Activated naive CD4-positive, alpha-beta T cell treated with anti-CD3 and anti-CD28 coated beads, Interleukin-2, amount 50 U/mL, for 24 hours (primary cell): ENCODE measurements around the gene CAPN2.

Source experiments
- H3K27ac Mint-ChIP-seq: one replicate; pipeline ENCODE4 v1.8.0; 2021; ENCODE audit warnings: mild to moderate bottlenecking, mixed read lengths
- H3K27me3 Mint-ChIP-seq: one replicate; pipeline ENCODE4 v1.8.0; 2021; ENCODE audit warnings: mixed read lengths
- H3K36me3 Mint-ChIP-seq: one replicate; pipeline ENCODE4 v1.8.0; 2021; ENCODE audit warnings: mixed read lengths
- H3K4me1 Mint-ChIP-seq: one replicate; pipeline ENCODE4 v1.8.0; 2021; ENCODE audit warnings: mixed read lengths
- H3K4me3 Mint-ChIP-seq: one replicate; pipeline ENCODE4 v1.8.0; 2021; ENCODE audit warnings: mild to moderate bottlenecking, mixed read lengths
- H3K9me3 Mint-ChIP-seq: one replicate; pipeline ENCODE4 v1.8.0; 2021; ENCODE audit warnings: mixed read lengths

CAPN2 gene

DNA sequence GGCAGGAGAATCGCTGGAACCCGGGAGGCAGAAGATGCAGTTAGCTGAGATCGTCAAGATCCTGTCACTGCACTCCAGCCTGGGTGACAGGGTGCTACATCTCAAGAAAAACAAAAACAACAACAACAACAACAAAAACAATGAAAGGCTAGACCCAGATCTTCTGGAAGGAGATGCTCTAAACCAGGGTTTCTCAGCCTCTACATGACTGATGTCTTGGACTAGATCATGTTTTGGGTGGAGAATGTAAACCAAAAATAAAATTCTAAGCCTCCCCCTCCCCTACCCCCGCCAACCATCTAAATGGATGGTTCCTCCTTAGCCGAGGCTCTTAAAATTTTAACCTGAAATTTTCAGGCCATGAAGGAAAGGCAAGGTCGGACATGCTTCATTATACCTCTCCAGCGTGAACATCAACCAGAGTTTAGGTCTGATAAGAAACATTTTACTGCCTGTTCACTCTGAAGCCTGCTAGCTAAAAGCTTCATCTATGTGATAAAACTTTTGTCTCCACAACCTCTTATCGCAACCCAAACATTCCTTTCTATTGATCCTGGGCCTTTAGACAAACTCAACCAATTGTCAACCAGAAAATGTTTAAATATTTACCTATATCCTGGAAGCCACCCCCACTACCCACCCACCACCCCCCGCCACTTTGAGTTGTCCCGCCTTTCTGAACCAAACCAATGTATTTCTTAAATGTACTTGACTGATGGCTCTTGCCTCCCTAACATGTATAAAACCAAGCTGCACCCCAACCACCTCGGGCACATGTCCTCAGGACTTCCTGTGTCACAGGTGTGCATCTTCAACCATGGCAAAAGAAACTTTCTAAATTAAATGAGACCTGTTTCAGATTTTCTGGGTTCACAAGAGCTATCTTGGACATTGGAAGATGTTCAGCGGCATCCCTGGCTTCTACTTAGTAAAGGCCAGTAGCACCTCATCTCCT is 1.9 kb upstream of the CAPN2 start:
- H3K4me1 Mint-ChIP-seq, result peaks cover 53% of the 10 kb centered on the region
- H3K4me3 Mint-ChIP-seq, result no peak overlapping the region
- no peak overlapping the region for H3K27ac Mint-ChIP-seq
- H3K36me3 Mint-ChIP-seq, result no peaks in the 10 kb centered on the region
- H3K9me3 Mint-ChIP-seq, result no peaks in the 10 kb centered on the region
- H3K27me3 Mint-ChIP-seq, result no peaks in the 10 kb centered on the region

DNA sequence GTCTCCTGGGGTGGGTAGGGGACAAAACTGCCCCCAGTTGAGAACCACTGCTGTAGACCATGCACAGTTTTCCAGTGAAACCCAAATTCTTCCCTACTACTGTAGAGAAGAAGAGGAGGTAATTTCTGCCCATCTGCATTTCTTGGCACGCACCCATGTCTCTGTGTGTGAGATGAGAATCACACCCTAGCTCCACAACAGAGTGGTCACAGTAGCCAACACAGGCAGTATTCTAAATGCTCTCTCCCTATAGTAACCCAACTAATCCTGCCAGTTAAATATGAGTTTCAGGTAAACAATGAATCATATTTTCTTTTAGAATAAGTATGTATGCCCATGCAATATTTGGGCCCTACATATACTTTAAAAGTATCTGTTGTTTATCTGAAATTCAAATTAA is 1.2 kb upstream of the CAPN2 start:
- no peaks in the 10 kb centered on the region for H3K36me3 Mint-ChIP-seq
- peak overlapping the region; percentile 73 for H3K27ac Mint-ChIP-seq
- H3K4me3 Mint-ChIP-seq, result peak overlapping the region; percentile 74
- peaks cover 61% of the 10 kb centered on the region for H3K4me1 Mint-ChIP-seq
- H3K9me3 Mint-ChIP-seq, result no peaks in the 10 kb centered on the region
- no peaks in the 10 kb centered on the region for H3K27me3 Mint-ChIP-seq

- no peaks in the 10 kb centered on the region for H3K36me3 Mint-ChIP-seq
- peaks cover 67% of the 10 kb centered on the region for H3K4me1 Mint-ChIP-seq
- no peaks in the 10 kb centered on the region for H3K9me3 Mint-ChIP-seq
- H3K27ac Mint-ChIP-seq, result peak overlapping the region; percentile 73
- H3K27me3 Mint-ChIP-seq, result no peaks in the 10 kb centered on the region
- peak overlapping the region; percentile 74 for H3K4me3 Mint-ChIP-seq
Measured at GRCh38 chr1:223711747-223712193, 569 bp upstream of the CAPN2 start.

DNA sequence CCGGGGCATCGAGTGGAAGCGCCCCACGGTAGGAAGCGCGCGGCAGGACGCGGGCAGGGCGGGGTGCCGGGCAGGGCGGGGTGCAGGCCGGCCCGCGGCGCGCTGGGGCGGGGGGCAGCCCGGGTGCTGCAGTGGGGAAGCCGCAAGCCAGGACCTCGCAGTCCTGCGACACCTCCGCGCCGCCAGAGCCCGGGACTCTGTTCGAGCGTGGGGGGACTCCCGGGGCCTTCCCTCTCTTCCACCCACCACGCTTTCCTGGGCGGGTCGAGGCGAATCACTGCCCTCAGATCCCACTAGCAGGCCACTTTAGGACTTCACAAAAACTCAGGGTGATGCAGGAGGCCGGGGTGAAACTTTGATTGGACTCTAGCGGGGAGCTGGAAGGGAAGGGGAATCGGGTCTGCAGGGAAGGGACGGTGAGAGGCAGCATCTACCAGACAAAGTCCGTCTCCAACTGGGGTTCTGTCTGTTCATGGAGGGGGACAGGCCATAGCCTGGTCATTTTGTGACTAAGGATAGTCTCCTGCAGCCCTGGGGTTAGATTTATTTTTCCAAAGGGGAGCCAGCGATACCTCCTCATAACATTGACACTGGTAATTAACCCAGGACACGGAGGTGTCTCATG is 623 bp downstream of the CAPN2 start:
- peaks cover 73% of the 10 kb centered on the region for H3K4me1 Mint-ChIP-seq

GRCh38 chr1:223713546-223714420 is 1.4 kb downstream of the CAPN2 start:
- H3K36me3 Mint-ChIP-seq, result peaks cover 2% of the 10 kb centered on the region
- H3K27ac Mint-ChIP-seq, result peak overlapping the region; percentile 97
- H3K27me3 Mint-ChIP-seq, result no peaks in the 10 kb centered on the region
- H3K4me1 Mint-ChIP-seq, result peaks cover 81% of the 10 kb centered on the region
- no peaks in the 10 kb centered on the region for H3K9me3 Mint-ChIP-seq
- peak overlapping the region; percentile 82 for H3K4me3 Mint-ChIP-seq

More for the DNA sequence above, 623 bp downstream of the CAPN2 start:
- no peaks in the 10 kb centered on the region for H3K27me3 Mint-ChIP-seq
- H3K27ac Mint-ChIP-seq, result peak overlapping the region; percentile 78
- H3K9me3 Mint-ChIP-seq, result no peaks in the 10 kb centered on the region
- peaks cover 2% of the 10 kb centered on the region for H3K36me3 Mint-ChIP-seq
- H3K4me3 Mint-ChIP-seq, result peak overlapping the region; percentile 82

GRCh38 chr1:223714421-223714724 is 2.0 kb downstream of the CAPN2 start:
- Mint-ChIP-seq H3K27me3 (no peaks in the 10 kb centered on the region), H3K4me3 (peak overlapping the region; percentile 82), H3K27ac (no peak overlapping the region), H3K36me3 (peaks cover 2% of the 10 kb centered on the region), H3K4me1 (peaks cover 80% of the 10 kb centered on the region), H3K9me3 (no peaks in the 10 kb centered on the region)

- peak overlapping the region; percentile 72 for H3K4me3 Mint-ChIP-seq
- H3K36me3 Mint-ChIP-seq, result peaks cover 3% of the 10 kb centered on the region
- H3K9me3 Mint-ChIP-seq, result no peaks in the 10 kb centered on the region
- H3K27ac Mint-ChIP-seq, result peak overlapping the region; percentile 88
- H3K27me3 Mint-ChIP-seq, result no peaks in the 10 kb centered on the region
- peaks cover 83% of the 10 kb centered on the region for H3K4me1 Mint-ChIP-seq
Measured at GRCh38 chr1:223714849-223715603, 2.7 kb downstream of the CAPN2 start.

DNA sequence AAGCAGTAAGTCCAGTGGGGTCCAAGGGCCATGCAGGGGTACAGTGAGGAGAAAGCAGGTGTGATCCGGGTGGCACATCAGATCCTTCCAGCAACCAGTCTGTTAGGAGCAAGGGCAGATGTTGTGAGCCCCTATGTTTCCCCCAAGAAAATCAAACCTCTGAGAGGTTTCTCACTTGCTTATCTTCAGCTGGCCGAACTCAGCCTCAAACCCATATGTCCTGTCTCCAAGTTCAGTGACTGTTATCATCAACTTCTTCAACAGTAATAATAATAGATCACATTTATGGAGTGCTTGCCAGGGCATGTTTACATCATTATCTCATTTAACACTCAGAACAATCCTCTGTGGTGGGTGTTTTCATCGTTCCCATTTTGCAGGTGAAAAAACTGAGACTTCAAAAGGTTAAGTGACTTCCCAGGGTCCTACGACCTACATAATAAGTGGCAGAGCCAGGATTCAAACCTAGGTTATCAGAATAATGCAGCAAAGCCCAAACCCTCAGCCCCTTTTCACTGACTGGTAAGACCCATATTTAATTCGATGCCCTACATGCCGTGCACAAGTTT is 3.3 kb downstream of the CAPN2 start:
- peak overlapping the region; percentile 88 for H3K27ac Mint-ChIP-seq
- peaks cover 4% of the 10 kb centered on the region for H3K36me3 Mint-ChIP-seq
- peak overlapping the region; percentile 72 for H3K4me3 Mint-ChIP-seq
- no peaks in the 10 kb centered on the region for H3K27me3 Mint-ChIP-seq
- H3K9me3 Mint-ChIP-seq, result no peaks in the 10 kb centered on the region
- H3K4me1 Mint-ChIP-seq, result peaks cover 80% of the 10 kb centered on the region

DNA sequence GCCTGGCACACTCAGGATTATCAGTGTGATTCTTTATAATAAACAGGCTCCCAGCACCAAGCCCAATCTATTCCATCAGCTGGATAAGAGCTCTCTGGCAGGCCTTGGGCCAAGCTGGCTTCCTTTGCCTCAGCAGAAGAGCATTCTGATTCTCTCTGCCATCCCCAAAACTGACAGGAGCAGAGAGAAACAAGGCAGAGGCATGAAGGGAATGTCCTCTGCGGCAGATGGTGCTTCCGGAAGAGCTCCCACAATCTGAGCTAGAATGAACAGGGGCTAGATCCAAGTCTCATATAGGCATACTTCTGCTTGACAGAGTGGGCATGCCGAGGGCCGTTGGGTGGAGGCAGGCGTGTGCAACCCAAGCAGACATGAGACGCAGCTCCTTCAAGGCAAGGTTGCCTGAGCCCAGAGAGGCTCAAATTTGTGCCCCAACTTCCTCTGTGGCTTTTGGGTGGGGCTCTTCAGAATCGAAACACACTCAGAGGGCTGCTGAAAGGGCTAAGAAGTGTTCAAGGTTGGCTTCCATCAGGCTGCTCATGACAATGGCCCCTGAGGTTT is 4.0 kb downstream of the CAPN2 start:
- no peaks in the 10 kb centered on the region for H3K9me3 Mint-ChIP-seq
- peak overlapping the region; percentile 57 for H3K4me3 Mint-ChIP-seq
- H3K27ac Mint-ChIP-seq, result peak overlapping the region; percentile 76
- peaks cover 78% of the 10 kb centered on the region for H3K4me1 Mint-ChIP-seq
- peaks cover 6% of the 10 kb centered on the region for H3K36me3 Mint-ChIP-seq
- no peaks in the 10 kb centered on the region for H3K27me3 Mint-ChIP-seq

- H3K36me3 Mint-ChIP-seq, result peaks cover 6% of the 10 kb centered on the region
- no peaks in the 10 kb centered on the region for H3K27me3 Mint-ChIP-seq
- no peak overlapping the region for H3K27ac Mint-ChIP-seq
- H3K4me1 Mint-ChIP-seq, result peaks cover 79% of the 10 kb centered on the region
- no peaks in the 10 kb centered on the region for H3K9me3 Mint-ChIP-seq
- peak overlapping the region; percentile 57 for H3K4me3 Mint-ChIP-seq
Measured at GRCh38 chr1:223717123-223717522, 4.8 kb downstream of the CAPN2 start.

- Mint-ChIP-seq H3K27me3 (no peaks in the 10 kb centered on the region), H3K9me3 (no peaks in the 10 kb centered on the region), H3K36me3 (peaks cover 6% of the 10 kb centered on the region), H3K27ac (no peak overlapping the region), H3K4me1 (peaks cover 82% of the 10 kb centered on the region), H3K4me3 (no peak overlapping the region)
Measured at GRCh38 chr1:223717695-223718363, 5.5 kb downstream of the CAPN2 start.

GRCh38 chr1:223718850-223719249 is 6.5 kb downstream of the CAPN2 start:
- Mint-ChIP-seq H3K36me3 (peaks cover 6% of the 10 kb centered on the region), H3K27me3 (no peaks in the 10 kb centered on the region), H3K27ac (no peak overlapping the region), H3K4me3 (no peak overlapping the region), H3K4me1 (peaks cover 78% of the 10 kb centered on the region), H3K9me3 (no peaks in the 10 kb centered on the region)

- Mint-ChIP-seq H3K36me3 (peaks cover 9% of the 10 kb centered on the region), H3K4me1 (peaks cover 76% of the 10 kb centered on the region), H3K27me3 (no peaks in the 10 kb centered on the region), H3K9me3 (no peaks in the 10 kb centered on the region), H3K4me3 (no peak overlapping the region), H3K27ac (no peak overlapping the region)
Measured at GRCh38 chr1:223720971-223721591, 8.7 kb downstream of the CAPN2 start.
